IPS-18a (cell line): ENCODE data around the gene TOPORS.

ENCODE experiments used
- H3K27ac ChIP-seq: one replicate; pipeline ENCODE4 v1.5.1; 2013; ENCODE audit warnings: low read length
- H3K27me3 ChIP-seq: one replicate; pipeline ENCODE4 v1.6.1; 2013; ENCODE audit warnings: mild to moderate bottlenecking, low read length; ENCODE audit not compliant: control insufficient read depth, insufficient read depth
- H3K36me3 ChIP-seq: one replicate; pipeline ENCODE4 v1.6.1; 2013; ENCODE audit warnings: low read depth, low read length; ENCODE audit not compliant: control insufficient read depth
- H3K4me1 ChIP-seq: one replicate; pipeline ENCODE4 v1.6.1; 2013; ENCODE audit warnings: low read depth, low read length; ENCODE audit not compliant: control insufficient read depth
- H3K4me3 ChIP-seq: one replicate; pipeline ENCODE4 v1.5.1; 2013; ENCODE audit warnings: low read length
- H3K9ac ChIP-seq: one replicate; pipeline ENCODE4 v1.6.1; 2013; ENCODE audit warnings: mild to moderate bottlenecking, low read length, moderate library complexity
- H3K9me3 ChIP-seq: one replicate; pipeline ENCODE4 v1.6.1; 2013; ENCODE audit warnings: low read depth, low read length; ENCODE audit not compliant: control insufficient read depth

TOPORS gene

DNA sequence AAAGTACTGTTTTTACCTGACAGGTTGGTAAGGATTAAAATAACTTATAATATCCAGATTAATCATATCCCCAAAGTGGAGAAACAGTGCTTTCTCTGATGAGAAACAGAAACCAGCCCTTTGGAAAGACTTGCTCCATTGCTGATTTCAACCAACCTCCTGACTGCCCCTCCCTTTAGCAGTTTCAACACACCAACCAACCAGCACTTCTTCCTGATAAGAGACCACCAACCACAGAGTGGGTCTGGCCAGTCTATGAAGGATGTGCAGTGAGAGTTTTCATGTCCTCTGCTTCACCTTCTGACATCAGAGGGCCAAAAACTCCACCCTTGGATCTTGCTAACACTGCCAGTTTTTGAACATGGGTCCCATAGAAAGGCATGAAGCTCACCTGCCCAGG, 54.5 kb downstream of the TOPORS start:
- no peak overlapping the region for H3K27ac ChIP-seq
- no peaks in the 10 kb centered on the region for H3K36me3 ChIP-seq
- no peak overlapping the region for H3K9ac ChIP-seq
- H3K9me3 ChIP-seq = no peaks in the 10 kb centered on the region
- H3K27me3 ChIP-seq = no peaks in the 10 kb centered on the region
- no peaks in the 10 kb centered on the region for H3K4me1 ChIP-seq
- no peak overlapping the region for H3K4me3 ChIP-seq

- H3K4me1 ChIP-seq = no peaks in the 10 kb centered on the region
- no peaks in the 10 kb centered on the region for H3K9me3 ChIP-seq
- no peak overlapping the region for H3K27ac ChIP-seq
- H3K36me3 ChIP-seq = peaks cover 12% of the 10 kb centered on the region
- no peak overlapping the region for H3K9ac ChIP-seq
- no peaks in the 10 kb centered on the region for H3K27me3 ChIP-seq
- H3K4me3 ChIP-seq = no peak overlapping the region
Observed at GRCh38 chr9:32490601-32491000, 61.8 kb downstream of the TOPORS start.
